ENCODE results near the gene MISP3. TPM values are rescaled to one million over a fixed set of nuclear protein-coding genes. Genes with fewer than 3 reads are reported as not detected.
A peak's percentile ranks its signal among the peaks of the same experiment; 100 is the strongest.

The MISP3 gene
- total RNA-seq, 2 experiments from 2014 or later: 1.0 to 1.1 TPM

DNA sequence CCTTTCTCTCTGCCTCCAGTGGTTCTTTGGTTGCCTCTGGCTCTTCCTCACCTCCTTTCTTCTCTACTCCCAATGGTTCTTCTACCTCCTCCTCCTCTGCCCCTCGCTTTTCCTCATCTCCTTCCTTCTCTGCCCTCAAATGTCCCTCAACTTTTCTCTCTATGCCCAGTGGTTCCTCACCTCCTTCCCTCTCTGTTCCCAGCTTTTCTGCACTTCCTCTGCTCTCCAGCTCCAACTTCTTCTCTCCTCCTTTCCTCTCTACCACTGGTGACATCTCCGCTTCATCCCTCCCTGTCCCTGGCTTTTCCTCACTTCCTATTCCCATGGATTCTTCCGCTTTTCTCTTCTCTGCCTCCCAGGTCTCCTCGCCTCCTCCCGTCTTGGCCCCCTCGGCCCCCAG lies 18.5 kb upstream of the MISP3 start:
- Mint-ChIP-seq H3K36me3 (ENCODE audit: low read depth) (peaks cover 30% of the 10 kb centered on the region), H3K4me1 (ENCODE audit: low read depth) (peaks cover 16% of the 10 kb centered on the region), H3K27ac (no peak overlapping the region), H3K9me3 (ENCODE audit: insufficient read depth) (no peaks in the 10 kb centered on the region), H3K27me3 (ENCODE audit: low read depth) (peaks cover 27% of the 10 kb centered on the region), H3K4me3 (no peak overlapping the region)
- ChIA-PET POLR2A (interaction anchor here (0.7 kb wide), 1 partner anchor 15 kb away, joined by 3 read pairs; no protein-coding TSS in a partner anchor), CTCF (interaction anchor here (1.0 kb wide), 1 partner anchor 18 kb away, joined by 3 read pairs; the partner anchor contains the start of gene MISP3)
- ATAC-seq: no peak
- DNase-seq: no peak

DNA sequence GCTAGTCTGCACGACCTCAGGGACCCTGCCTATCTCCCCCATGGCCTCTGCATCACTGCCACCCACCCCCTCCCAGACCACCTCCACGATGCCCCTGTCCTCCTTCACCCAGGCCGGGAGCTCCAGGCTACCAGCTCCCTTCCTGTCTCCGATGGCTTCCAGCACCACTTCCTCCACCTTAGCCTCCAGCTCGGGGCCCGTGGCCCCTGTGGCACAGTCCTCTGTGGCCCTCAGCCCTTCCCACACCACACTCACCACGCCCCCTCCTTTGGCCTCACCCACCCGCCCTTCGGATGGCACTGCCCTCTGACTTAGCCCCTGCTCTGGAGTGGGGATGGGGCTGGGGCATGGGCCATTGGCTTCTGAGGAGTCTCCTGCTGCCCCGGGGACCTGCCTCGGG lies 17.9 kb upstream of the MISP3 start:
- no peak for ATAC-seq
- H3K4me3 Mint-ChIP-seq: no peak overlapping the region

DNA sequence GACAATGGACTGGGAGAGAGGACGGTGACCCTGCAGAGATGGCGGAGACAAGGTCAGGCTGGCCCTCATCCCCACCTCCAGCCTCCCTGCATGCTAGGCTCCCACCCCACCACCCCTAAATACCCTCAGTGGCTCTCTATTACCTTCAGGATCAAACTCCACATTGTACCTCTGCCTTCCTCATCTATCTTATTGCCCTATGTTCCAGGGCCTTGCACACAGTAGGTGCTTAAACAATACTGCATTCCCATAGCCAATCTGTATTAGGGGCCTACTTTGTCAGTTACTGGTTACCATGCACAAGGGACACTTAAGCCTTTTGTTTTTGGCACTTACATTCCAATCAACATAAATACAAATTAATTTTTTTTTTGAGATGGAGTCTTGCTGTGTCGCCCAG lies 17.2 kb upstream of the MISP3 start:
- DNase-seq (no peak), ATAC-seq (no peak)
- CTCF ChIA-PET: interaction anchor here (6.5 kb wide), 1 partner anchor 16 kb away, joined by 87 read pairs; the partner anchor contains the start of gene MISP3
- H3K27ac Mint-ChIP-seq: no peak overlapping the region
- H3K27me3 Mint-ChIP-seq (ENCODE audit: low read depth): peaks cover 36% of the 10 kb centered on the region
- H3K4me1 Mint-ChIP-seq (ENCODE audit: low read depth): peaks cover 16% of the 10 kb centered on the region
- POLR2A ChIA-PET: no interaction called here
- H3K9me3 Mint-ChIP-seq (ENCODE audit: insufficient read depth): no peaks in the 10 kb centered on the region
- no peak overlapping the region for H3K4me3 Mint-ChIP-seq
- peaks cover 23% of the 10 kb centered on the region for H3K36me3 Mint-ChIP-seq (ENCODE audit: low read depth)

More for the DNA sequence above, 17.9 kb upstream of the MISP3 start:
- no peak overlapping the region for H3K27ac Mint-ChIP-seq
- DNase-seq: no peak
- H3K9me3 Mint-ChIP-seq (ENCODE audit: insufficient read depth): no peaks in the 10 kb centered on the region
- peaks cover 30% of the 10 kb centered on the region for H3K27me3 Mint-ChIP-seq (ENCODE audit: low read depth)
- ChIA-PET CTCF (interaction anchor here (1.0 kb wide), 1 partner anchor 17 kb away, joined by 3 read pairs; the partner anchor contains the start of gene MISP3), POLR2A (no interaction called here)
- peaks cover 16% of the 10 kb centered on the region for H3K4me1 Mint-ChIP-seq (ENCODE audit: low read depth)
- H3K36me3 Mint-ChIP-seq (ENCODE audit: low read depth): peaks cover 27% of the 10 kb centered on the region

DNA sequence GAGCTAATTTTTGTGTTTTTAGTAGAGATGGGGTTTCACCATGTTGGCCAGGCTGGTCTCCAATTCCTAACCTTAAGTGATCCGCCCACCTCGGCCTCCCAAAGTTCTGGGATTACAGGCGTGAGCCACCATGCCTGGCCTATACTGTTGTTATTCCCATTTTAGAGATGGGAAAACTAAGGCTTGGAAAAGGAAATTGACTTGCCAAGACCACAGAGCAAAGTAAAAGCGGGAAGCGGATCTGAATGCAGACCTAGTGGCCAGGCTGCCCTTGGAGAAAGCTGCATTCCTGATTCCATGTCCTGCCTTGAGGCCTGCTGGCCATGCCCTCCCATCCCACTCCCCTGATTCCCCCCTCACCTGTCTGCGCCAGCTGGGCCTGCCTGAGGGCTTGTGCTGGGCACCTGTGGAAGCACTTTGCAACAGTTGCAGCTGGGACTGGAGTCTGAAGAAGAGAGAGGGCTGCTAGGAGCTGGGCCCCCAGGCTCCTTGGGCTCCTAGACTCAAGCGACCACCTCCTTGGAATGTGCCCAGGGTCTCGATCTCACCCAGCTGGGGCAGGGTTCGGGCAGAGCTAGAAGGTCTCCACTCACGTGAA lies 16.4 kb upstream of the MISP3 start:
- Mint-ChIP-seq H3K36me3 (ENCODE audit: low read depth) (peaks cover 18% of the 10 kb centered on the region), H3K27ac (no peak overlapping the region), H3K4me1 (ENCODE audit: low read depth) (peaks cover 16% of the 10 kb centered on the region), H3K4me3 (no peak overlapping the region), H3K27me3 (ENCODE audit: low read depth) (peaks cover 40% of the 10 kb centered on the region), H3K9me3 (ENCODE audit: insufficient read depth) (no peaks in the 10 kb centered on the region)
- POLR2A ChIA-PET: no interaction called here
- DNase-seq (no peak), ATAC-seq (no peak)
- CTCF ChIA-PET: interaction anchor here (2.1 to 6.5 kb wide), 4 partner anchors 8 to 103 kb away, joined by 5 to 87 read pairs (median 9); partner anchors contain the start of genes DCAF15 and MISP3

DNA sequence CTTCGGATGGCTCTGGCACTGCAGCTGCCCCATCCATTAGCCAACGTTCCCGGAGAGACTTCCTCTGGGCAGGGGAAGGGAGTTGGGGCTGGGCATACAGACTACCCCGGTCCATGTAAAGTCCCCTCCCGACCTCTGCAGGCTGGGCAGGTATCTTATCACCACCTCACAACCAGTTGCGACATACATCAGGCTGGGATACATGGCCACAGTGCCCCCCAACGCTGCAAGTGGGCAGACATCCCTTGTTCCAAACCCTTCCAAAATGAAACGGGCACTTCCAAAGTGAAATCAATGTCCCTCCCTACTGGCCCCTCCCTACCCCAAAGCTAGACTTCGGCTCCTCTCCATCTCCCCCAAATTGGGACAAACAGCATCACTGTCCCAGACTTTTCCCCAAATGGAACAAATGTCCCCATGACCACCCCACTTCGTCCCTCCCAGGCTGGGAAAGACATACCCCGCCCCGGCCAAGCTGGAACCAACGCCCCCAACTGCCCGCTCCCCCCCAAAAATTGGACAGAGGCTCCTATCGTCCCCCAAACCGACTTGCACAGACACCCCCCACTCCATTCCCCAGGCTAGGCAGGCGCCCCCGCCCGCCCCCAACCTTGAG lies 15.7 kb upstream of the MISP3 start:
- ChIA-PET CTCF (interaction anchor here (2.1 to 6.5 kb wide), 5 partner anchors 9 to 104 kb away, joined by 5 to 87 read pairs (median 10); partner anchors contain the start of genes DCAF15, IL27RA and MISP3), POLR2A (interaction anchor here (0.6 to 0.7 kb wide), 3 partner anchors 13 to 267 kb away, joined by 3 to 4 read pairs (median 3); partner anchors contain the start of gene IL27RA)
- Mint-ChIP-seq H3K27ac (no peak overlapping the region), H3K4me1 (ENCODE audit: low read depth) (peaks cover 16% of the 10 kb centered on the region), H3K9me3 (ENCODE audit: insufficient read depth) (no peaks in the 10 kb centered on the region), H3K36me3 (ENCODE audit: low read depth) (peaks cover 14% of the 10 kb centered on the region), H3K27me3 (ENCODE audit: low read depth) (peaks cover 44% of the 10 kb centered on the region), H3K4me3 (no peak overlapping the region)
- no peak for DNase-seq
- no peak for ATAC-seq

DNA sequence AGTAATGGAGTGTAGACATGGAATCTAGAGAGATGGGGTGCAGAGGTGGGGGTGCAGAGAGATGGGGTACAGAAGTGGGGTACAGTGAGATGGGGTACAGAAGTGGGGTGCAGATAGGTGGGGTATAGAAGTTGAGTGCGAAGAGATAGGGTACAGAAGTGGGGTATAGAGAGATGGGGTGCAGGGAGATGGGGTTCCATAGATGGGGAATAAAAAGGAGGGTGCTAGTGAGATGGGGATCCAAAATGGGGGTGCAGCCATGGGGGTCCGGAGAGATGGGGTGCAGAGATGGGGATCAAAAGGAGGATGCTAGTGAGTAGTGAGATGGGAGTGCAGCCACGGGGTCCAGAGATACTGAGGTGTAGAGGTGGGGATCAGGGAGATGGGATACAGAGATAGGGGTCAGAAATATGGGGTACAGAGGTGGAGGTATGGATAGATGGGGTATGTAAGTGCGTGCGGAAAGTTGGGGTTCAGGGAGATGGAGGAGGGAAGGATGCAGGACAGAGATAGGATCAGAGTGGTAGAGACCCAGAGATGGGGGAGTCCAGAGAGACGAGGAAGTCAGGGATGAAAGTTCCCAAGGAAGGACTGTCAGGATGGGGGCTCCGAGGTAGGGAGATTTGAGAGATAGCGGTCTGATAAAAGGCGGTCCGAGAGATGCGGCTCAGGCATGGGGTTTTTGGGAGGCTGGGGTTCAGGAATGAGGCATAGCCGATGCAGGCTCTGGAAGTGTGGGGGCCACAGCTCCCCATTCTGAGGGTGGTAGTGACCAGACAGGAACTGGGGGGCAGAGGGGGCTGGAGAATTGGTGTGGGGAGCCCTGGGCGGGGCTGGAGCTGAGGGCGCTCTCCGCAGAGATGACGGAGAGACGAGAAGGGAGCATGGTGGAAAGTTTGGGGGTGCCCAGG lies 14.1 kb upstream of the MISP3 start:
- peak; percentile 38 for ATAC-seq
- ChIA-PET CTCF (interaction anchor here (0.6 to 6.5 kb wide), 34 partner anchors 9 to 212 kb away, joined by 3 to 87 read pairs (median 5); partner anchors contain the start of genes ASF1B, DCAF15, IL27RA and MISP3), POLR2A (interaction anchor here (1.2 kb wide), 1 partner anchor 106 kb away, joined by 3 read pairs; the partner anchor contains the start of gene DCAF15)
- no peak overlapping the region for H3K27ac Mint-ChIP-seq
- DNase-seq: no peak
- H3K9me3 Mint-ChIP-seq (ENCODE audit: insufficient read depth): no peaks in the 10 kb centered on the region
- H3K4me1 Mint-ChIP-seq (ENCODE audit: low read depth): peaks cover 14% of the 10 kb centered on the region
- peak overlapping the region; percentile 8 for H3K4me3 Mint-ChIP-seq
- H3K27me3 Mint-ChIP-seq (ENCODE audit: low read depth): peaks cover 46% of the 10 kb centered on the region
- H3K36me3 Mint-ChIP-seq (ENCODE audit: low read depth): no peaks in the 10 kb centered on the region

DNA sequence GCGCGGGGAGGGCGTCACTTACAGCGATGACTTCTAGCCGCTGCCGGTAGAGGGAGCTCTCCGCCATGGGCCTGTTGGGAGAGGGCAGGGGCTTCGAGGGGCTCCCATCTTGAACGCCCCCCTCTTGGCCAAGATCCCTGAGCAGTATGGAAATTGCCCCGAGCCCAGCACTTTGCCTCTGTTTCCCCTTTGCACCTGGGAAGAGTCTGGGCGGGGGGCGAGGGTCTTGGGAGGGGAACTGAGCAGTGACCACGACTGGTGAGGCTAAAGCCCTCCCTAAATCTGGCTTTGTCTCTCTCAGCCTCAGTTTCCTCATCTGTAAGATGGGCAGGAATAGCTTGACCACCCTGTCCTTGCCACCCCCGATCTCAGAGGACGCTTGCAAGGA lies 13.5 kb upstream of the MISP3 start:
- Mint-ChIP-seq H3K27ac (no peak overlapping the region), H3K27me3 (ENCODE audit: low read depth) (peaks cover 46% of the 10 kb centered on the region), H3K4me3 (no peak overlapping the region), H3K9me3 (ENCODE audit: insufficient read depth) (no peaks in the 10 kb centered on the region), H3K4me1 (ENCODE audit: low read depth) (peaks cover 14% of the 10 kb centered on the region), H3K36me3 (ENCODE audit: low read depth) (no peaks in the 10 kb centered on the region)
- ATAC-seq (no peak), DNase-seq (peak; percentile 67)
- ChIA-PET POLR2A (interaction anchor here (1.2 kb wide), 1 partner anchor 107 kb away, joined by 3 read pairs; the partner anchor contains the start of gene DCAF15), CTCF (interaction anchor here (0.6 to 6.5 kb wide), 37 partner anchors 9 to 212 kb away, joined by 3 to 87 read pairs (median 5); partner anchors contain the start of genes ASF1B, IL27RA, MISP3 and PODNL1)

DNA sequence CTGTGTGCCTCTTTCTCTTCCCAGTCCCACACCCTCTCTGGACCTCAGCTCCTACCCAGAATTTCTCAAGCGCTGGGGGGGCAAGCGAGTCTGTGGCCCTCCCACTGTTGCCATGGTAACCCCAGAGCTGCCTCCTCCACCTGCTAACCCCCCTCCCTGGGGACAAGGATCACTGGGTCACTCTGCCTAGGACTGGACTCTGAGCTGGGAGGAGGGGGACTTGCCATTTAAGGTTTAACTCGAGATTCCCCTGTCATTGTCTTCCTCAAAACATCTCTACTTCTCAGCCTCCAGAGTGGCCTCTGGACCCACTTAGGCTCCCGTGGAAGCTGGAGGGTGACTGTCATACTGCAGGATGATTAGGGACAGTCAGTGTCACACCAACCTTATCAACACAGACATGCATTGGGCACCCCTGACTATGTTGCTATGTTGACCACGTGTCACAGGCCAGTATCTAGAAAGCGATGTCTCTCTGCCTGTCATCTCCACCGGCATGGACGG lies 12.9 kb upstream of the MISP3 start:
- DNase-seq (no peak), ATAC-seq (no peak)
- peak overlapping the region; percentile 20 for H3K27ac Mint-ChIP-seq
- no peak overlapping the region for H3K4me3 Mint-ChIP-seq
- ChIA-PET CTCF (interaction anchor here (0.7 to 6.5 kb wide), 35 partner anchors 10 to 213 kb away, joined by 3 to 87 read pairs (median 5); partner anchors contain the start of genes ASF1B, IL27RA, MISP3 and PODNL1), POLR2A (interaction anchor here (1.3 kb wide), 1 partner anchor 12 kb away, joined by 5 read pairs; no protein-coding TSS in a partner anchor)
- no peaks in the 10 kb centered on the region for H3K9me3 Mint-ChIP-seq (ENCODE audit: insufficient read depth)
- peaks cover 46% of the 10 kb centered on the region for H3K27me3 Mint-ChIP-seq (ENCODE audit: low read depth)
- no peaks in the 10 kb centered on the region for H3K36me3 Mint-ChIP-seq (ENCODE audit: low read depth)
- peaks cover 14% of the 10 kb centered on the region for H3K4me1 Mint-ChIP-seq (ENCODE audit: low read depth)

DNA sequence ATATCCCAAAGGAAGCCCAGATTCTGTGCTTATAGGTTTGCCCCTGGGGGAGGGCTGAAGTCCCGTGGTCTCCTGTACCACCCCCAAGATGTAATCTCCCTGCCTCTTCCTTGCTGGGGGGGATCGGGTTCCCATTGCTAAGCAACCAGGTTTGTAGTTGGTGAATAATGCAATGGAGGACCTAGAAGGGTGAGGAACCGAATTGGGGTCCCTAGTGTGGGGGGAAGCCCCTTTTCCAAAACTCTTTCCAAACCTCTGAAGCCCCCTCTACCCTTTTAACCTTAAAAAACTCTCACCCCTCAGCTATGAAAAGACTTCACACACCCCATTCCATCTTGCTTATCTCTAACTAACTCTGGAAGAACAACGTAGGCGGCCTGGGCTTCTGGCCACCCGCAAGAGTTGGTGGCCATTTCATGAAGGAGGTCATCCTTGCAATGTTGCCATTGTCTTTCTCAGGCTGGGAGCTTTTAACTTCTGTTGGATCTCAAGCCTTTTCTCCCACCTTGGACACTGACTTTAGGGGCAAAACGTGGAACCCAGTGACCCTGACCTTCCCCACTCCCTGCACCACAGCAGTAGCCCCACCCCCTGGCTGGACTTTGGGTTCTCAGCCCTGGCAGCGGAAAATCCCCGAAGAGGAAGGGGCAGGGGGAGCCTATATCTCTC lies 11.4 kb upstream of the MISP3 start:
- ATAC-seq (no peak), DNase-seq (no peak)
- ChIA-PET CTCF (interaction anchor here (0.7 to 6.5 kb wide), 9 partner anchors 10 to 180 kb away, joined by 3 to 87 read pairs (median 6); partner anchors contain the start of genes ASF1B, MISP3 and RFX1), POLR2A (no interaction called here)
- Mint-ChIP-seq H3K4me1 (ENCODE audit: low read depth) (peaks cover 14% of the 10 kb centered on the region), H3K36me3 (ENCODE audit: low read depth) (no peaks in the 10 kb centered on the region), H3K9me3 (ENCODE audit: insufficient read depth) (no peaks in the 10 kb centered on the region), H3K27ac (no peak overlapping the region), H3K4me3 (no peak overlapping the region), H3K27me3 (ENCODE audit: low read depth) (peaks cover 41% of the 10 kb centered on the region)

DNA sequence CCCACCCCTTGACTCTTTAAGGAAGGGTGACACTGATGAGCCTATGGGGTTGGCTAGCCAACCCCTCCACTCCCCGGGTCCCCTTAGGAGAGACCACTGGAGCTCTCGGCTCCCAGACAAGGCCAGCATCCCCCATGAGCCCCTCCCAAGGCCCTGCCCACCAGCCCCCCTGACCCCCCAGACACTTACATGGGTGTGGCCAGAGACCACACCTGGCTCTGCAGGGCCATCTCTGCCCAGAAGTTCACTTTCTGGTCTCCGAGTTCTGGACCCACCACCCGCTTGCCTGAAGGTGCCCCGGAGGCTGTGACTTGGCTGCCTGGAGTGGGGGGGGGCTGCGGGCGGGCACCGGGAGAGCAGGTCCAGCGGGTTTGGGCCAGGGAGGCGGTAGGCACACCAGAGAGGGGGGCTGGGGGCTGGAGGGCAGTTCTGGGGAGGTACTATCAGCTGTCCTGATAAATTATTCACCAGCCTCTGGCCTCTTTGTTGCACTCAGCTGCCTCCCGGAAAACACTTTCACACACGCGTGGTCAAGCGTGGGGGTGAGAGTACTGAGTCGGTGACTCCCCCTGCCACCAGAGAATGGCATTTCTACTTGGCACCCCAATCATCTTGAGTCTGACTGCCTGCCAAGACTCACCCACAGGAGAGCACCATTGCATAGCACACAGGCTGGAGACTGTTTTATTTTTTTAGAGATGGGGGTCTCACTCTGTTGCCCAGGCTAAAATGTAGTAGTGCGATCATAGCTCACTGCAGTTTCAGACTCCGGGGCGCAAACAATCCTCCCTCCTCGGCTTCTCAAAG lies 10.6 kb upstream of the MISP3 start, which contains the start of gene PALM3:
TSS of gene PALM3 (minus strand) at position 326 of the 807 bp plus-strand sequence. CDS start at position 230, 96 bp downstream.
- Mint-ChIP-seq H3K27ac (no peak within 1 kb of the TSS), H3K27me3 (ENCODE audit: low read depth) (peaks cover 40% of the 10 kb centered on the region), H3K36me3 (ENCODE audit: low read depth) (no peaks in the 10 kb centered on the region), H3K9me3 (ENCODE audit: insufficient read depth) (no peaks in the 10 kb centered on the region), H3K4me3 (no peak within 1 kb of the TSS), H3K4me1 (ENCODE audit: low read depth) (peaks cover 14% of the 10 kb centered on the region)
- POLR2A ChIA-PET: no interaction called here
- CTCF ChIA-PET: interaction anchor here (0.8 to 6.5 kb wide), 5 partner anchors 9 to 181 kb away, joined by 3 to 87 read pairs (median 6); partner anchors contain the start of genes ASF1B and MISP3
- no peak for DNase-seq
- no peak for ATAC-seq
